ENCODE results near the gene TRABD2A.

GRCh38 chr2:84885111-84885510 lies 4.2 kb upstream of the TRABD2A start:
- TF ChIP-seq POLR2AphosphoS5 (IDR thresholded peaks at IDR 0.05; ENCODE audit: borderline replicate concordance, low read depth, low read length): no peak
- no peak for TF ChIP-seq EZH2 (IDR thresholded peaks at IDR 0.05)
